GM13977 (cell line): Measurements from ENCODE around the gene PNPT1.

Source experiments
- DNase-seq: peaks from one replicate; pipeline ENCODE4 v3.0.0; 2012; ENCODE audit warnings: low spot score
- CTCF ChIP-seq: IDR thresholded peaks from 2 replicates; pipeline ENCODE4 v1.5.1; 2012; ENCODE audit warnings: mild to moderate bottlenecking, control low read depth; ENCODE audit not compliant: insufficient read depth; ENCODE audit errors: extremely low read depth, missing control alignments
- in situ Hi-C: fragments of 300-500 bp; cut with MboI; formaldehyde crosslinking; loops from one replicate; pipeline ENCODE4 v1.12.0; 2022; ENCODE audit warnings: low sequenced_read_pairs, low pct_unique_long_range_greater_than_20kb, mixed read lengths, inconsistent platforms; ENCODE audit not compliant: unreplicated experiment

Gene PNPT1

DNA sequence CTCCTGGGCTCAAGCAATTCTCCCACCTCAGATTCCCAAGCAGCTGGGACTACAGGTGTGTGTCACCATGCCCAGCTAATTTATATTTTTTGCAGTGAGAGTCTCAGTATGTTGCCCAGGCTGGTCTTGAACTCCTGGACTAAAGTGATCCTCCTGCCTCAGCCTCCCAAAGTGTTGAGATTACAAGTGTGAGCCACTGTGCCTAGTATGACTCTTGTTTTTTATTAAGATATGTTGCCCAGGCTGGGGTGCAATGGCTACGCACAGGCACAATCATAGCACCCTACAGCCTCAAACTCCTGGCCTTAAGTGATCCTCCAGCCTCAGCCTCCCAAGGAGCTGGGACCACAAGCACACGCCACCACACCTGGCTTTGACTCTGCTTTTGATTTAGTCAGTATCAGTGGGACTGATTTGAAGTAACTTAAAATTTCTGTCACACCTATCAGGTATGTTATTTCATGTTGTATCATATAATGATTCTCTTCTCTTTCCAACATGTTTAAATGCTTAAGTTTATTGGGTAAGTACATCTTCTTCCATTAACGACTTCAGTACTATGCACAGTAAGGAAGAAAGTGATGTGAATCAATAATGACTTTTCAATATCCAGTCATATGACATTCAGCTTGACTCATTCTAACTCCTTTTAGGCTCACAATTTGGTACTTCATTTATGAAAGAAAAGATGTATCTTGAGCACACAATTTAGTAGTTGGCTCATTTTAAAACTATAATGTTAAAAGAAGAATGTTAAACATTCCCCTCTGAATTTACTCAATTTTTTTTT, 82.5 kb downstream of the PNPT1 start:
- no peak for TF ChIP-seq CTCF
- in situ Hi-C loops: no loop called here
- DNase-seq: no peak

- DNase-seq: no peak
- TF ChIP-seq CTCF: no peak
- in situ Hi-C loops: no loop called here
These were observed 83.6 kb downstream of the PNPT1 start for GRCh38 chr2:55609938-55610578.

DNA sequence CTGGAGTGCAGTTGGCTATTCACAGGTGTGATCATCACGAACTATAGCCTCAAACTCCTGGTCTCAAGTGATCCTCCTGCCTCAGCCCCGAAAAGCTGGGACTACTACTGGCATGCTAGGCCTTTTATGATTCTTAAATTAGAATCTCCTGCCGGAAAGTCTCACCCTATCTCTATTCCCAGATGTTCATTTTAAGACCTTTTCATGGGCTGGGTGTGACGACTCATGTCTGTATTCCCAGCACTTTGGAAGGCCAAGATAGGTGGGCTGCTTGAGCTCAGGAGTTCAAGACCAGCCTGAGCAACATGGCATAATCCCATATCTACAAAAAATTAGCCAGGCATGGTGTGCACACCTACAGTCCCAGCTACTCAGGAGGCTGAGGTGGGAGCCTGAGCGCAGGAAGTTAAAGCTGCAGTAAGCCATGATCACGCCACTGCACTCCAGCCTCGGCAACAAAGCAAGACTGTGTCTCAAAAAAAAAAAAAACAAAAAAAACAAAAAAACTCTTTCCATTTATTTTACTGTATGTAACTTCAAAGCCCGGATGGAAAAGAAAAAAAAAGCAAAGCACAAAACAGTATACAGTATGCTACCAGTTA, 84.3 kb downstream of the PNPT1 start:
- TF ChIP-seq CTCF: no peak
- DNase-seq: no peak
- in situ Hi-C loops: no loop called here

GRCh38 chr2:55607717-55608116, 85.9 kb downstream of the PNPT1 start:
- DNase-seq: no peak
- in situ Hi-C loops: no loop called here

GRCh38 chr2:55604027-55604565, 89.5 kb downstream of the PNPT1 start:
- no peak for DNase-seq
- in situ Hi-C loops: no loop called here
- no peak for TF ChIP-seq CTCF

More at GRCh38 chr2:55607717-55608116, 85.9 kb downstream of the PNPT1 start:
- TF ChIP-seq CTCF: no peak

GRCh38 chr2:55601849-55602248, 91.8 kb downstream of the PNPT1 start:
- TF ChIP-seq CTCF: no peak
- in situ Hi-C loops: no loop called here
- DNase-seq: no peak
